HEK293 (cell line): Measurements from ENCODE around the gene WASHC4.

Source experiments
- CTCF ChIA-PET: fragments of 350-600 bp; formaldehyde crosslinking; extraction: SDS; loops from one replicate; lab custom pipeline; 2021; ENCODE audit warnings: antibody characterized with exemption; lab: Yijun Ruan, JAX
- POLR2A ChIA-PET: fragments of 300-600 bp; formaldehyde crosslinking; extraction: SDS; loops from one replicate; lab custom pipeline; 2020; ENCODE audit warnings: antibody characterized with exemption, inconsistent platforms; lab: Yijun Ruan, JAX
- H3K27ac ChIP-seq: fragments of 200-500 bp; sonication (Bioruptor generic); 2 replicates; pipeline ENCODE4 v1.5.1; 2014; ENCODE audit warnings: low read depth, low read length, control low read depth, inconsistent platforms; ENCODE audit errors: extremely low read depth
- H3K36me3 ChIP-seq, 2 experiments: fragments of 200-500 bp in 1 of 2; sonication (Bioruptor generic) in 1 of 2; 1 replicate in 1 of 2; 2 replicates in 1 of 2; pipeline ENCODE4 v1.5.1; 2014 to 2017; ENCODE audit warnings: inconsistent platforms in 2 of 2, low read length in 2 of 2; ENCODE audit not compliant: control insufficient read depth in 2 of 2, insufficient read depth in 1 of 2
- H3K4me1 ChIP-seq: fragments of 200-500 bp; sonication (Bioruptor generic); 2 replicates; pipeline ENCODE4 v1.5.1; 2014; ENCODE audit warnings: mild to moderate bottlenecking, low read length, inconsistent platforms; ENCODE audit not compliant: control insufficient read depth, insufficient read depth
- H3K4me3 ChIP-seq: 2 replicates; pipeline ENCODE4 v1.5.1; 2011; ENCODE audit warnings: low read depth, mild to moderate bottlenecking, control low read depth, low read length, moderate library complexity
- H3K9me3 ChIP-seq: fragments of 200-500 bp; sonication (Bioruptor generic); 2 replicates; pipeline ENCODE4 v1.5.1; 2014; ENCODE audit warnings: low read depth, low read length, inconsistent platforms; ENCODE audit not compliant: control insufficient read depth, insufficient read depth
- CTCF ChIP-seq: fragments of 450-650 bp; formaldehyde crosslinking; IDR thresholded peaks from 2 replicates; pipeline ENCODE4 v1.5.1; 2016; ENCODE audit warnings: missing biosample characterization, missing genetic modification characterization
- HOXA7 ChIP-seq: sonication (generic); formaldehyde crosslinking; IDR thresholded peaks from 2 replicates; pipeline ENCODE4 v1.8.1; 2022; ENCODE audit warnings: missing genetic modification reagents, borderline replicate concordance
- KLF17 ChIP-seq: fragments of 450-650 bp; formaldehyde crosslinking; IDR thresholded peaks from 2 replicates; pipeline ENCODE4 v1.5.1; 2016; ENCODE audit warnings: missing biosample characterization, missing genetic modification characterization
- MYNN ChIP-seq: fragments of 450-650 bp; formaldehyde crosslinking; IDR thresholded peaks from 2 replicates; pipeline ENCODE4 v1.5.1; 2016; ENCODE audit warnings: missing biosample characterization, missing genetic modification characterization, borderline replicate concordance
- SP2 ChIP-seq: fragments of 450-650 bp; formaldehyde crosslinking; IDR thresholded peaks from 2 replicates; pipeline ENCODE4 v1.5.1; 2016; ENCODE audit warnings: missing biosample characterization, missing genetic modification characterization
- ZBTB48 ChIP-seq: fragments of 450-650 bp; formaldehyde crosslinking; IDR thresholded peaks from 2 replicates; pipeline ENCODE4 v1.5.1; 2016; ENCODE audit warnings: missing biosample characterization, missing genetic modification characterization
- ZBTB49 ChIP-seq: fragments of 450-650 bp; formaldehyde crosslinking; IDR thresholded peaks from 2 replicates; pipeline ENCODE4 v1.5.1; 2016; ENCODE audit warnings: missing biosample characterization, missing genetic modification characterization, low read depth
- ZBTB8A ChIP-seq: fragments of 450-650 bp; formaldehyde crosslinking; IDR thresholded peaks from 2 replicates; pipeline ENCODE4 v1.5.1; 2016; ENCODE audit warnings: missing biosample characterization, missing genetic modification characterization
- ZIC2 ChIP-seq: fragments of 450-650 bp; formaldehyde crosslinking; IDR thresholded peaks from 2 replicates; pipeline ENCODE4 v1.5.1; 2016; ENCODE audit warnings: missing biosample characterization, missing genetic modification characterization
- ZNF146 ChIP-seq: fragments of 450-650 bp; formaldehyde crosslinking; IDR thresholded peaks from 2 replicates; pipeline ENCODE4 v1.5.1; 2016; ENCODE audit warnings: missing biosample characterization, missing genetic modification characterization
- ZNF169 ChIP-seq: fragments of 450-650 bp; formaldehyde crosslinking; IDR thresholded peaks from 2 replicates; pipeline ENCODE4 v1.5.1; 2016; ENCODE audit warnings: missing biosample characterization, missing genetic modification characterization
- ZNF223 ChIP-seq: fragments of 450-650 bp; formaldehyde crosslinking; IDR thresholded peaks from 2 replicates; pipeline ENCODE4 v1.5.1; 2016; ENCODE audit warnings: missing biosample characterization, missing genetic modification characterization
- ZNF324 ChIP-seq: fragments of 450-650 bp; formaldehyde crosslinking; IDR thresholded peaks from 2 replicates; pipeline ENCODE4 v1.5.1; 2016; ENCODE audit warnings: missing biosample characterization, missing genetic modification characterization
- ZNF518A ChIP-seq: fragments of 450-650 bp; formaldehyde crosslinking; conservative IDR thresholded peaks from 2 replicates; pipeline ENCODE4 v1.5.1; 2016; ENCODE audit warnings: low read depth, missing biosample characterization, missing genetic modification characterization
- ZNF548 ChIP-seq: fragments of 450-650 bp; formaldehyde crosslinking; IDR thresholded peaks from 2 replicates; pipeline ENCODE4 v1.5.1; 2016; ENCODE audit warnings: missing biosample characterization, missing genetic modification characterization
- ZNF600 ChIP-seq: fragments of 450-650 bp; formaldehyde crosslinking; IDR thresholded peaks from 2 replicates; pipeline ENCODE4 v1.5.1; 2016; ENCODE audit warnings: missing biosample characterization, missing genetic modification characterization
- ZNF629 ChIP-seq: fragments of 450-650 bp; formaldehyde crosslinking; IDR thresholded peaks from 2 replicates; pipeline ENCODE4 v1.5.1; 2017; ENCODE audit warnings: missing biosample characterization, missing genetic modification characterization
- ZNF639 ChIP-seq: fragments of 450-650 bp; formaldehyde crosslinking; IDR thresholded peaks from 2 replicates; pipeline ENCODE4 v1.5.1; 2016; ENCODE audit warnings: missing biosample characterization, missing genetic modification characterization
- ZNF707 ChIP-seq: fragments of 450-650 bp; formaldehyde crosslinking; IDR thresholded peaks from 2 replicates; pipeline ENCODE4 v1.5.1; 2016; ENCODE audit warnings: missing biosample characterization, missing genetic modification characterization
- ZNF792 ChIP-seq: fragments of 450-650 bp; formaldehyde crosslinking; IDR thresholded peaks from 2 replicates; pipeline ENCODE4 v1.5.1; 2016; ENCODE audit warnings: missing biosample characterization, missing genetic modification characterization
- ZNF830 ChIP-seq: fragments of 450-650 bp; IDR thresholded peaks from 2 replicates; pipeline ENCODE4 v1.5.0; 2018; ENCODE audit warnings: missing biosample characterization, missing genetic modification characterization, low read depth, mild to moderate bottlenecking, moderate library complexity
- ZNF837 ChIP-seq: fragments of 450-650 bp; formaldehyde crosslinking; IDR thresholded peaks from 2 replicates; pipeline ENCODE4 v1.5.1; 2016; ENCODE audit warnings: missing biosample characterization, missing genetic modification characterization
- ZSCAN30 ChIP-seq: fragments of 450-650 bp; IDR thresholded peaks from 2 replicates; pipeline ENCODE4 v1.5.1; 2018; ENCODE audit warnings: missing biosample characterization, mild to moderate bottlenecking, missing genetic modification characterization, moderate library complexity

The WASHC4 gene

GRCh38 chr12:105116969-105117368 is 9.4 kb downstream of the WASHC4 start:
- no peak for TF ChIP-seq ZNF548 (tag by site-specific recombination)
- TF ChIP-seq ZNF169, result no peak
- no peak for TF ChIP-seq ZIC2
- no peak for TF ChIP-seq CTCF (tag by site-specific recombination)
- no peak for TF ChIP-seq ZNF830 (tag by site-specific recombination)
- no peak for TF ChIP-seq ZNF639
- TF ChIP-seq ZNF837, result no peak
- no peak for TF ChIP-seq ZNF324 (tag by site-specific recombination)
- TF ChIP-seq ZSCAN30 (tag by site-specific recombination), result no peak
- no peak for TF ChIP-seq ZBTB49 (tag by site-specific recombination)
- TF ChIP-seq ZNF223 (tag by site-specific recombination), result no peak
- TF ChIP-seq ZNF629 (tag by site-specific recombination), result no peak
- TF ChIP-seq ZNF707 (tag by site-specific recombination), result no peak
- no peak for TF ChIP-seq SP2 (tag by site-specific recombination)
- no peak for TF ChIP-seq HOXA7 (CRISPR knock-in tag)
- ChIA-PET CTCF (interaction anchor here (1.1 kb wide), 1 partner anchor 735 kb away, joined by 3 read pairs; no protein-coding TSS in a partner anchor), POLR2A (no interaction called here)
- Histone ChIP-seq H3K36me3 (peaks cover 52 to 77% of the 10 kb centered on the region in 2 experiments), H3K4me1 (peaks cover 3% of the 10 kb centered on the region; the same call in 1 of the 2 replicates), H3K27ac (no peak overlapping the region), H3K4me3 (no peak overlapping the region), H3K9me3 (no peaks in the 10 kb centered on the region)

- Histone ChIP-seq H3K27ac (no peak overlapping the region), H3K36me3 (peaks cover 65 to 91% of the 10 kb centered on the region in 2 experiments), H3K4me1 (no peaks in the 10 kb centered on the region), H3K9me3 (no peaks in the 10 kb centered on the region), H3K4me3 (no peak overlapping the region)
- ChIA-PET POLR2A (no interaction called here), CTCF (interaction anchor here (0.6 kb wide), 1 partner anchor 57 kb away, joined by 3 read pairs; no protein-coding TSS in a partner anchor)
- no peak for TF ChIP-seq ZNF518A (tag by site-specific recombination)
- no peak for TF ChIP-seq KLF17 (tag by site-specific recombination)
- no peak for TF ChIP-seq ZNF792
- no peak for TF ChIP-seq ZBTB48 (tag by site-specific recombination)
- no peak for TF ChIP-seq MYNN (tag by site-specific recombination)
- TF ChIP-seq ZNF600 (tag by site-specific recombination), result no peak
- TF ChIP-seq ZNF146 (tag by site-specific recombination), result no peak
- TF ChIP-seq ZBTB8A (tag by site-specific recombination), result no peak
- TF ChIP-seq ZSCAN30 (tag by site-specific recombination), result no peak
Measured at GRCh38 chr12:105120551-105120950, 13.0 kb downstream of the WASHC4 start.
